Body of pancreas (tissue), 4 donors: ENCODE data around the gene ACTN4.

ENCODE experiments used
- CTCF ChIP-seq, 7 experiments: fragments of 450-650 bp in 4 of 7; fragments of 200-600 bp in 3 of 7; sonication (generic) in 3 of 7; IDR thresholded peaks; one replicate each; pipeline ENCODE4 v1.5.1; 2016 to 2019; ENCODE audit warnings: antibody characterized with exemption in 7 of 7
- POLR2A ChIP-seq, 3 donors: fragments of 450-650 bp; IDR thresholded peaks; one replicate each; pipeline ENCODE4 v1.6.1; 2016; ENCODE audit warnings: antibody characterized with exemption in 3 of 3, mild to moderate bottlenecking in 2 of 3

- TF ChIP-seq CTCF (IDR thresholded peaks at IDR 0.05) (no peak), POLR2A (IDR thresholded peaks at IDR 0.05) (no peak)
These were observed 27.9 kb upstream of the ACTN4 start for GRCh38 chr19:38619361-38620174.
